Neural cell (in vitro differentiated cells): ENCODE data around the gene ARMC2.

ENCODE experiments used
- EP300 ChIP-seq: fragments of 450-650 bp; conservative IDR thresholded peaks from 2 replicates; pipeline ENCODE4 v1.6.1; 2014; ENCODE audit warnings: antibody characterized with exemption, mild to moderate bottlenecking, moderate library complexity; ENCODE audit not compliant: poor library complexity, severe bottlenecking
- EZH2 ChIP-seq: fragments of 200-600, 300-800 bp; shearing (Covaris generic), sonication (generic); IDR thresholded peaks from 2 replicates; pipeline ENCODE4 v1.6.1; 2014; ENCODE audit warnings: antibody characterized with exemption, low read length, borderline replicate concordance, mild to moderate bottlenecking; ENCODE audit not compliant: insufficient read depth, poor library complexity, severe bottlenecking
- SMC3 ChIP-seq: fragments of 450-650 bp; conservative IDR thresholded peaks from 2 replicates; pipeline ENCODE4 v1.6.1; 2014; ENCODE audit warnings: antibody characterized with exemption, mild to moderate bottlenecking, moderate library complexity; ENCODE audit not compliant: poor library complexity

- TF ChIP-seq EP300 (no peak), EZH2 (no peak), SMC3 (no peak)
Observed at GRCh38 chr6:109021870-109022269, 173.6 kb downstream of the ARMC2 start.
